Spleen (tissue), 7 donors: ENCODE data around the gene ANKRD10.

Source experiments
- CTCF ChIP-seq, 11 experiments: fragments of 200-600 bp in 7 of 11; fragments of 450-650 bp in 4 of 11; sonication (generic) in 4 of 11; IDR thresholded peaks in 8 of 11; conservative IDR thresholded peaks in 3 of 11; 1 replicate in 7 of 11; 2 replicates in 4 of 11; pipeline versions ENCODE4 v1.4.0 to v1.8.0; 2016 to 2021; ENCODE audit warnings: antibody characterized with exemption in 11 of 11, inconsistent platforms in 4 of 11, mild to moderate bottlenecking in 1 of 11
- POLR2A ChIP-seq, 3 donors: fragments of 450-650 bp; IDR thresholded peaks; one replicate each; pipeline ENCODE4 v1.5.1; 2017; ENCODE audit warnings: antibody characterized with exemption in 3 of 3, mild to moderate bottlenecking in 1 of 3
- POLR2AphosphoS5 ChIP-seq, 3 donors: sonication (generic); formaldehyde crosslinking; IDR thresholded peaks; one replicate each; pipeline ENCODE4 v1.5.1; 2017; ENCODE audit warnings: antibody characterized with exemption in 3 of 3
- donor health status: DM: no; HTN: no; CAD: no; lungs with moderate emphysema.
- donor health status: DM: no; HTN: no; CAD: no.
- donor health status: DM: no; HTN: no; CAD: no.

GRCh38 chr13:110949116-110949515 lies 34.2 kb upstream of the ANKRD10 start:
- TF ChIP-seq POLR2AphosphoS5 (IDR thresholded peaks at IDR 0.05) (no peak), CTCF (IDR thresholded peaks at IDR 0.05 in 8 of 11, conservative IDR thresholded peaks at IDR 0.05 in 3 of 11) (no peak), POLR2A (IDR thresholded peaks at IDR 0.05) (no peak)
